ENCODE data around the gene RIPPLY1.

RIPPLY1 gene

GRCh38 chrX:106906361-106906760 is 3.2 kb upstream of the RIPPLY1 start:
- H3K27me3 ChIP-seq (ENCODE audit: control insufficient read depth, insufficient read depth, low read length) = no peaks in the 10 kb centered on the region
- no peak overlapping the region for H3K27ac ChIP-seq (ENCODE audit: low read length)
- no peak overlapping the region for H3K9ac ChIP-seq (ENCODE audit: low read length)
- H3K36me3 ChIP-seq (ENCODE audit: control insufficient read depth, low read depth, low read length) = no peaks in the 10 kb centered on the region
- no peaks in the 10 kb centered on the region for H3K9me3 ChIP-seq (ENCODE audit: control insufficient read depth, low read depth, low read length)
- no peaks in the 10 kb centered on the region for H3K4me1 ChIP-seq (ENCODE audit: control insufficient read depth, low read depth, low read length)
- H3K4me3 ChIP-seq (ENCODE audit: low read length) = no peak overlapping the region

GRCh38 chrX:106905064-106905708 is 2.0 kb upstream of the RIPPLY1 start:
- no peak overlapping the region for H3K9ac ChIP-seq (ENCODE audit: low read length)
- H3K27ac ChIP-seq (ENCODE audit: low read length) = no peak overlapping the region
- no peaks in the 10 kb centered on the region for H3K36me3 ChIP-seq (ENCODE audit: control insufficient read depth, low read depth, low read length)
- no peaks in the 10 kb centered on the region for H3K9me3 ChIP-seq (ENCODE audit: control insufficient read depth, low read depth, low read length)
- no peaks in the 10 kb centered on the region for H3K4me1 ChIP-seq (ENCODE audit: control insufficient read depth, low read depth, low read length)
- no peaks in the 10 kb centered on the region for H3K27me3 ChIP-seq (ENCODE audit: control insufficient read depth, insufficient read depth, low read length)
- H3K4me3 ChIP-seq (ENCODE audit: low read length) = no peak overlapping the region

- no peaks in the 10 kb centered on the region for H3K36me3 ChIP-seq (ENCODE audit: control insufficient read depth, low read depth, low read length)
- no peak overlapping the region for H3K4me3 ChIP-seq (ENCODE audit: low read length)
- H3K9ac ChIP-seq (ENCODE audit: low read length) = no peak overlapping the region
- no peak overlapping the region for H3K27ac ChIP-seq (ENCODE audit: low read length)
- no peaks in the 10 kb centered on the region for H3K9me3 ChIP-seq (ENCODE audit: control insufficient read depth, low read depth, low read length)
- no peaks in the 10 kb centered on the region for H3K4me1 ChIP-seq (ENCODE audit: control insufficient read depth, low read depth, low read length)
- H3K27me3 ChIP-seq (ENCODE audit: control insufficient read depth, insufficient read depth, low read length) = no peaks in the 10 kb centered on the region
These were observed 851 bp upstream of the RIPPLY1 start for GRCh38 chrX:106903856-106904528.

- H3K9ac ChIP-seq (ENCODE audit: low read length) = no peak overlapping the region
- H3K9me3 ChIP-seq (ENCODE audit: control insufficient read depth, low read depth, low read length) = no peaks in the 10 kb centered on the region
- no peak overlapping the region for H3K4me3 ChIP-seq (ENCODE audit: low read length)
- no peaks in the 10 kb centered on the region for H3K4me1 ChIP-seq (ENCODE audit: control insufficient read depth, low read depth, low read length)
- no peak overlapping the region for H3K27ac ChIP-seq (ENCODE audit: low read length)
- H3K36me3 ChIP-seq (ENCODE audit: control insufficient read depth, low read depth, low read length) = no peaks in the 10 kb centered on the region
- H3K27me3 ChIP-seq (ENCODE audit: control insufficient read depth, insufficient read depth, low read length) = no peaks in the 10 kb centered on the region
These were observed 457 bp downstream of the RIPPLY1 start for GRCh38 chrX:106902684-106903083.

GRCh38 chrX:106901781-106902219 is 1.3 kb downstream of the RIPPLY1 start:
- no peak overlapping the region for H3K9ac ChIP-seq (ENCODE audit: low read length)
- no peaks in the 10 kb centered on the region for H3K9me3 ChIP-seq (ENCODE audit: control insufficient read depth, low read depth, low read length)
- no peak overlapping the region for H3K27ac ChIP-seq (ENCODE audit: low read length)
- no peaks in the 10 kb centered on the region for H3K36me3 ChIP-seq (ENCODE audit: control insufficient read depth, low read depth, low read length)
- no peaks in the 10 kb centered on the region for H3K27me3 ChIP-seq (ENCODE audit: control insufficient read depth, insufficient read depth, low read length)
- H3K4me3 ChIP-seq (ENCODE audit: low read length) = no peak overlapping the region
- H3K4me1 ChIP-seq (ENCODE audit: control insufficient read depth, low read depth, low read length) = no peaks in the 10 kb centered on the region

GRCh38 chrX:106901341-106901740 is 1.8 kb downstream of the RIPPLY1 start:
- Histone ChIP-seq H3K36me3 (ENCODE audit: control insufficient read depth, low read depth, low read length) (no peaks in the 10 kb centered on the region), H3K9me3 (ENCODE audit: control insufficient read depth, low read depth, low read length) (no peaks in the 10 kb centered on the region)

GRCh38 chrX:106899841-106900240 is 3.3 kb downstream of the RIPPLY1 start:
- no peak overlapping the region for H3K9ac ChIP-seq (ENCODE audit: low read length)
- H3K9me3 ChIP-seq (ENCODE audit: control insufficient read depth, low read depth, low read length) = no peaks in the 10 kb centered on the region
- H3K4me1 ChIP-seq (ENCODE audit: control insufficient read depth, low read depth, low read length) = no peaks in the 10 kb centered on the region
- no peaks in the 10 kb centered on the region for H3K27me3 ChIP-seq (ENCODE audit: control insufficient read depth, insufficient read depth, low read length)
- H3K4me3 ChIP-seq (ENCODE audit: low read length) = no peak overlapping the region
- H3K27ac ChIP-seq (ENCODE audit: low read length) = no peak overlapping the region
- no peaks in the 10 kb centered on the region for H3K36me3 ChIP-seq (ENCODE audit: control insufficient read depth, low read depth, low read length)

More at GRCh38 chrX:106901341-106901740, 1.8 kb downstream of the RIPPLY1 start:
- no peaks in the 10 kb centered on the region for H3K4me1 ChIP-seq (ENCODE audit: control insufficient read depth, low read depth, low read length)
- H3K4me3 ChIP-seq (ENCODE audit: low read length) = no peak overlapping the region
- H3K27me3 ChIP-seq (ENCODE audit: control insufficient read depth, insufficient read depth, low read length) = no peaks in the 10 kb centered on the region
- H3K27ac ChIP-seq (ENCODE audit: low read length) = no peak overlapping the region
- no peak overlapping the region for H3K9ac ChIP-seq (ENCODE audit: low read length)

GRCh38 chrX:106899276-106899675 is 3.9 kb downstream of the RIPPLY1 start:
- Histone ChIP-seq H3K27ac (ENCODE audit: low read length) (no peak overlapping the region), H3K27me3 (ENCODE audit: control insufficient read depth, insufficient read depth, low read length) (no peaks in the 10 kb centered on the region), H3K4me1 (ENCODE audit: control insufficient read depth, low read depth, low read length) (no peaks in the 10 kb centered on the region), H3K36me3 (ENCODE audit: control insufficient read depth, low read depth, low read length) (no peaks in the 10 kb centered on the region), H3K9me3 (ENCODE audit: control insufficient read depth, low read depth, low read length) (no peaks in the 10 kb centered on the region), H3K9ac (ENCODE audit: low read length) (no peak overlapping the region), H3K4me3 (ENCODE audit: low read length) (no peak overlapping the region)

- Histone ChIP-seq H3K9ac (ENCODE audit: low read length) (no peak overlapping the region), H3K36me3 (ENCODE audit: control insufficient read depth, low read depth, low read length) (no peaks in the 10 kb centered on the region), H3K4me3 (ENCODE audit: low read length) (no peak overlapping the region), H3K4me1 (ENCODE audit: control insufficient read depth, low read depth, low read length) (no peaks in the 10 kb centered on the region), H3K9me3 (ENCODE audit: control insufficient read depth, low read depth, low read length) (no peaks in the 10 kb centered on the region), H3K27me3 (ENCODE audit: control insufficient read depth, insufficient read depth, low read length) (no peaks in the 10 kb centered on the region), H3K27ac (ENCODE audit: low read length) (no peak overlapping the region)
These were observed 4.7 kb downstream of the RIPPLY1 start for GRCh38 chrX:106898462-106898861.

- no peaks in the 10 kb centered on the region for H3K27me3 ChIP-seq (ENCODE audit: control insufficient read depth, insufficient read depth, low read length)
- no peak overlapping the region for H3K9ac ChIP-seq (ENCODE audit: low read length)
- H3K4me1 ChIP-seq (ENCODE audit: control insufficient read depth, low read depth, low read length) = no peaks in the 10 kb centered on the region
- H3K9me3 ChIP-seq (ENCODE audit: control insufficient read depth, low read depth, low read length) = no peaks in the 10 kb centered on the region
- H3K27ac ChIP-seq (ENCODE audit: low read length) = no peak overlapping the region
- no peaks in the 10 kb centered on the region for H3K36me3 ChIP-seq (ENCODE audit: control insufficient read depth, low read depth, low read length)
- no peak overlapping the region for H3K4me3 ChIP-seq (ENCODE audit: low read length)
These were observed 5.9 kb downstream of the RIPPLY1 start for GRCh38 chrX:106897259-106897658.

GRCh38 chrX:106894978-106895452 is 8.1 kb downstream of the RIPPLY1 start:
- Histone ChIP-seq H3K27ac (ENCODE audit: low read length) (no peak overlapping the region), H3K36me3 (ENCODE audit: control insufficient read depth, low read depth, low read length) (no peaks in the 10 kb centered on the region), H3K4me1 (ENCODE audit: control insufficient read depth, low read depth, low read length) (no peaks in the 10 kb centered on the region), H3K9me3 (ENCODE audit: control insufficient read depth, low read depth, low read length) (no peaks in the 10 kb centered on the region), H3K4me3 (ENCODE audit: low read length) (no peak overlapping the region), H3K9ac (ENCODE audit: low read length) (no peak overlapping the region), H3K27me3 (ENCODE audit: control insufficient read depth, insufficient read depth, low read length) (no peaks in the 10 kb centered on the region)

- H3K27ac ChIP-seq (ENCODE audit: low read length) = no peak overlapping the region
- H3K4me1 ChIP-seq (ENCODE audit: control insufficient read depth, low read depth, low read length) = no peaks in the 10 kb centered on the region
- H3K9ac ChIP-seq (ENCODE audit: low read length) = no peak overlapping the region
- no peaks in the 10 kb centered on the region for H3K9me3 ChIP-seq (ENCODE audit: control insufficient read depth, low read depth, low read length)
- no peaks in the 10 kb centered on the region for H3K27me3 ChIP-seq (ENCODE audit: control insufficient read depth, insufficient read depth, low read length)
- no peaks in the 10 kb centered on the region for H3K36me3 ChIP-seq (ENCODE audit: control insufficient read depth, low read depth, low read length)
- no peak overlapping the region for H3K4me3 ChIP-seq (ENCODE audit: low read length)
These were observed 8.7 kb downstream of the RIPPLY1 start for GRCh38 chrX:106894392-106894909.
